ENCODE measurements around the gene MRPL17. TPM values are rescaled to one million over a fixed set of nuclear protein-coding genes. Genes with fewer than 3 reads are reported as not detected.
A peak's percentile ranks its signal among the peaks of the same experiment; 100 is the strongest.
"Not testable (repeated sequence)": the region's sequence is repeated elsewhere in the genome, so short reads cannot be mapped to it uniquely, and the experiment has no call there.

Gene MRPL17
- total and polyA plus RNA-seq, 7 donors, result 18.3 to 97.5 (median 23.4) TPM

GRCh38 chr11:6693342-6694228 is 10.4 kb upstream of the MRPL17 start:
- Histone ChIP-seq H3K36me3 (no peaks in the 10 kb centered on the region), H3K4me3 (no peak overlapping the region), H3K27me3 (no peaks in the 10 kb centered on the region), H3K9me3 (no peaks in the 10 kb centered on the region), H3K4me1 (peaks cover 0 to 16% (median 13%) of the 10 kb centered on the region in 4 donors), H3K27ac (peak overlapping the region in 2 of 4 donors; percentile 12 to 39)
- peak; percentile 76 for DNase-seq
- intact Hi-C loops (cut with DNase I), result no loop called here
- 92% methylated on average over 1 of the region's 1 CpG for WGBS, 2 donors
- no peak for TF ChIP-seq POLR2AphosphoS5 (IDR thresholded peaks at IDR 0.05)
- TF ChIP-seq CTCF (IDR thresholded peaks at IDR 0.05), result no peak
- no peak for TF ChIP-seq POLR2A (IDR thresholded peaks at IDR 0.05)
- TF ChIP-seq EP300 (IDR thresholded peaks at IDR 0.05), result no peak

GRCh38 chr11:6692128-6692527 is 9.0 kb upstream of the MRPL17 start:
- Histone ChIP-seq H3K36me3 (no peaks in the 10 kb centered on the region), H3K27ac (no peak overlapping the region), H3K4me3 (no peak overlapping the region), H3K27me3 (no peaks in the 10 kb centered on the region), H3K4me1 (peaks cover 0 to 16% (median 13%) of the 10 kb centered on the region in 4 donors), H3K9me3 (no peaks in the 10 kb centered on the region)
- no peak for TF ChIP-seq POLR2A (IDR thresholded peaks at IDR 0.05)
- TF ChIP-seq POLR2AphosphoS5 (IDR thresholded peaks at IDR 0.05), result no peak
- no peak for TF ChIP-seq CTCF (IDR thresholded peaks at IDR 0.05)
- TF ChIP-seq EP300 (IDR thresholded peaks at IDR 0.05), result no peak
- intact Hi-C loops (cut with DNase I), result no loop called here
- no peak for DNase-seq

- H3K27ac ChIP-seq; H3K36me3 ChIP-seq; DNase-seq; H3K27me3 ChIP-seq; intact Hi-C loops (cut with DNase I); H3K9me3 ChIP-seq; H3K4me3 ChIP-seq: not testable (repeated sequence)
- WGBS, 2 donors, result 80 to 81% methylated on average over 8 of the region's 11 CpGs
- peaks cover 0 to 12% (median 7%) of the 10 kb centered on the region in 4 donors for H3K4me1 ChIP-seq
Measured at GRCh38 chr11:6690431-6691132, 7.4 kb upstream of the MRPL17 start.

- intact Hi-C loops (cut with DNase I), result loop anchor here (10.0 kb wide), 1 partner anchor 453 kb away; the partner anchor contains the start of genes CNGA4 and FHIP1B
- no peak for DNase-seq
- H3K4me1 ChIP-seq, result peaks cover 0 to 5% (median 3%) of the 10 kb centered on the region in 4 donors
- H3K36me3 ChIP-seq, result no peaks in the 10 kb centered on the region
- H3K27ac ChIP-seq, result no peak overlapping the region
- H3K27me3 ChIP-seq, result no peaks in the 10 kb centered on the region
- TF ChIP-seq CTCF (IDR thresholded peaks at IDR 0.05) (no peak), POLR2AphosphoS5 (IDR thresholded peaks at IDR 0.05) (no peak), EP300 (IDR thresholded peaks at IDR 0.05) (no peak), POLR2A (IDR thresholded peaks at IDR 0.05) (no peak)
- no peaks in the 10 kb centered on the region for H3K9me3 ChIP-seq
- WGBS, 2 donors, result 58 to 73% methylated on average over 4 of the region's 4 CpGs
- H3K4me3 ChIP-seq, result no peak overlapping the region
Measured at GRCh38 chr11:6687876-6688275, 4.7 kb upstream of the MRPL17 start.

- no peaks in the 10 kb centered on the region for H3K9me3 ChIP-seq
- H3K36me3 ChIP-seq, result peaks cover 0 to 10% (median 2%) of the 10 kb centered on the region in 4 donors
- H3K27ac ChIP-seq, result no peak overlapping the region
- H3K27me3 ChIP-seq, result no peaks in the 10 kb centered on the region
- H3K4me1 ChIP-seq, result peaks cover 0 to 21% (median 18%) of the 10 kb centered on the region in 4 donors
- no peak overlapping the region for H3K4me3 ChIP-seq
- intact Hi-C loops (cut with DNase I), result loop anchor here (10.0 kb wide), 1 partner anchor 451 kb away; the partner anchor contains the start of genes CNGA4 and FHIP1B
- TF ChIP-seq CTCF (IDR thresholded peaks at IDR 0.05) (no peak), EP300 (IDR thresholded peaks at IDR 0.05) (no peak), POLR2A (IDR thresholded peaks at IDR 0.05) (no peak), POLR2AphosphoS5 (IDR thresholded peaks at IDR 0.05) (no peak)
- DNase-seq, result no peak
Measured at GRCh38 chr11:6686006-6686405, 2.9 kb upstream of the MRPL17 start.

GRCh38 chr11:6684068-6684467 is 928 bp upstream of the MRPL17 start:
- Histone ChIP-seq H3K36me3 (peaks cover 0 to 17% (median 3%) of the 10 kb centered on the region in 4 donors), H3K4me1 (peaks cover 0 to 24% (median 21%) of the 10 kb centered on the region in 4 donors), H3K4me3 (peak overlapping the region in 1 of 4 donors; percentile 92), H3K27ac (peak overlapping the region; percentile 84 to 95 (median 90))
- H3K27me3 ChIP-seq, DNase-seq, H3K9me3 ChIP-seq: not testable (repeated sequence)
- intact Hi-C loops (cut with DNase I), result loop anchor here (5.0 to 10.0 kb wide), 3 partner anchors 67 to 449 kb away; partner anchors contain the start of genes CNGA4, FHIP1B, ILK and RRP8
- 89 to 91% methylated on average over 14 of the region's 14 CpGs for WGBS, 2 donors

Data from sigmoid colon (tissue), 7 donors.